ENCODE data around the gene TRIM37. TPM values are rescaled to one million over a fixed set of nuclear protein-coding genes. Genes with fewer than 3 reads are reported as not detected.

The TRIM37 gene
- total RNA-seq, 1 donor from 2014 or later: 16.0 TPM

GRCh38 chr17:59047616-59048015 is 59.1 kb downstream of the TRIM37 start:
- intact Hi-C loops (cut with DNase I): no loop called here
- DNase-seq (ENCODE audit: low spot score): no peak

GRCh38 chr17:59046192-59046591 is 60.5 kb downstream of the TRIM37 start:
- intact Hi-C loops (cut with DNase I): no loop called here

GRCh38 chr17:59038734-59039133 is 67.9 kb downstream of the TRIM37 start:
- no peak for DNase-seq (ENCODE audit: low spot score)
- intact Hi-C loops (cut with DNase I): no loop called here

More at GRCh38 chr17:59046192-59046591, 60.5 kb downstream of the TRIM37 start:
- no peak for DNase-seq (ENCODE audit: low spot score)

- no peak for DNase-seq (ENCODE audit: low spot score)
- intact Hi-C loops (cut with DNase I): no loop called here
Measured at GRCh38 chr17:59037960-59038359, 68.7 kb downstream of the TRIM37 start.

- intact Hi-C loops (cut with DNase I): no loop called here
- DNase-seq (ENCODE audit: low spot score): no peak
Measured at GRCh38 chr17:59030811-59031210, 75.9 kb downstream of the TRIM37 start.

- intact Hi-C loops (cut with DNase I): no loop called here
- no peak for DNase-seq (ENCODE audit: low spot score)
Measured at GRCh38 chr17:59028328-59028727, 78.4 kb downstream of the TRIM37 start.

GRCh38 chr17:59027750-59028149 is 78.9 kb downstream of the TRIM37 start:
- no peak for DNase-seq (ENCODE audit: low spot score)
- intact Hi-C loops (cut with DNase I): no loop called here

GRCh38 chr17:59026176-59026939 is 80.3 kb downstream of the TRIM37 start:
- intact Hi-C loops (cut with DNase I): no loop called here
- DNase-seq (ENCODE audit: low spot score): no peak

GRCh38 chr17:59024916-59025315 is 81.8 kb downstream of the TRIM37 start:
- intact Hi-C loops (cut with DNase I): no loop called here
- no peak for DNase-seq (ENCODE audit: low spot score)

- DNase-seq (ENCODE audit: low spot score): no peak
Measured at GRCh38 chr17:59018019-59018418, 88.7 kb downstream of the TRIM37 start.

GRCh38 chr17:59011975-59012374 is 94.7 kb downstream of the TRIM37 start:
- intact Hi-C loops (cut with DNase I): no loop called here

More at GRCh38 chr17:59018019-59018418, 88.7 kb downstream of the TRIM37 start:
- intact Hi-C loops (cut with DNase I): no loop called here

GRCh38 chr17:59010026-59010425 is 96.7 kb downstream of the TRIM37 start:
- intact Hi-C loops (cut with DNase I): no loop called here
- DNase-seq (ENCODE audit: low spot score): no peak

More at GRCh38 chr17:59011975-59012374, 94.7 kb downstream of the TRIM37 start:
- no peak for DNase-seq (ENCODE audit: low spot score)

- intact Hi-C loops (cut with DNase I): no loop called here
- DNase-seq (ENCODE audit: low spot score): no peak
Measured at GRCh38 chr17:59008737-59009136, 97.9 kb downstream of the TRIM37 start.

GRCh38 chr17:59007995-59008394 is 98.7 kb downstream of the TRIM37 start:
- intact Hi-C loops (cut with DNase I): no loop called here

GRCh38 chr17:59004338-59005111 is 102.2 kb downstream of the TRIM37 start:
- intact Hi-C loops (cut with DNase I): loop anchor here (2.0 kb wide), 1 partner anchor 486 kb away; no protein-coding TSS in a partner anchor
- DNase-seq (ENCODE audit: low spot score): no peak

More at GRCh38 chr17:59007995-59008394, 98.7 kb downstream of the TRIM37 start:
- DNase-seq (ENCODE audit: low spot score): no peak

GRCh38 chr17:59003860-59004259 is 102.8 kb downstream of the TRIM37 start:
- intact Hi-C loops (cut with DNase I): loop anchor here (2.0 kb wide), 3 partner anchors 293 to 485 kb away; no protein-coding TSS in a partner anchor
- no peak for DNase-seq (ENCODE audit: low spot score)

GRCh38 chr17:59002848-59003247 is 103.8 kb downstream of the TRIM37 start:
- DNase-seq (ENCODE audit: low spot score): no peak
- intact Hi-C loops (cut with DNase I): loop anchor here (2.0 kb wide), 2 partner anchors 292 to 416 kb away; no protein-coding TSS in a partner anchor

- intact Hi-C loops (cut with DNase I): loop anchor here (2.0 kb wide), 2 partner anchors 291 to 415 kb away; no protein-coding TSS in a partner anchor
- DNase-seq (ENCODE audit: low spot score): no peak
Measured at GRCh38 chr17:59002126-59002525, 104.6 kb downstream of the TRIM37 start.

GRCh38 chr17:59001158-59001814 is 105.4 kb downstream of the TRIM37 start:
- DNase-seq (ENCODE audit: low spot score): peak; percentile 79
- intact Hi-C loops (cut with DNase I): no loop called here

- DNase-seq (ENCODE audit: low spot score): no peak
- intact Hi-C loops (cut with DNase I): no loop called here
Measured at GRCh38 chr17:59000022-59000421, 106.7 kb downstream of the TRIM37 start.

All from cardiac septum (tissue), 1 donor.